Measurements from ENCODE around the gene LRP1.
A peak's percentile ranks its signal among the peaks of the same experiment; 100 is the strongest.

The LRP1 gene

DNA sequence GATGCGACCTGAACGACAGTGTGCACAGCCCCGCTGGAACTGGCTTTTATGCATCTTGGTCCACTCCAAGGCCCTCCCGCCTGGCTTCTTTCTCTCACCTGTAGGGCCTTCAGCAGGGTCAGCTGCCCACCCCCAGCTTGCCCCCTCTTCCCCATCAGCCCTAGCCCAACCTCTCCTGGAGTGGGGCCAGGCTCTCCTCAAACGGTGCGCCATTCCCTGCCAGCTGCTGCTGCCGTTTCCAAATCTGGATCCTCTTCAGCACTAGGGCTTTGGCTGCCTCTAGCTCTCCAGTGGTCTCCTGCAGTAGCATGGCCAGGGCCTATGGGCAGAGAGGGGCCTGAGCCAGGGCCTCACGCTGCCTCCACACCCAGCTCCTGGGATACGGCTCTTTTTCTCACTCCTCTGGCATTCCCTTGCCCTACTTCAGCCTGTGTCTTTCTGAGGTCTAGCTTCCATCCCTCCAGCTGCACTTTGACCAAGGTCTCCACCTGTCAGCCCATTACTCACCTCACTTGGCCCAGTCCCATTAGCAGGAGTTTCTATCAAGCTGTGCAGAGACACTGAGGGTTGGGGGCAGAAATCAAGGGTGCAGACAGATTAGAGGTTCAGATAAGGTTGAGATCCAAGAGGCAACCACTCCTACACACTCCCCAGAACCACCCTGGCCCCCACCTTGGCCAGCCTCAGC lies 22.1 kb upstream of the LRP1 start:
- Histone ChIP-seq H3K4me2 (ENCODE audit: low read length) (no peak overlapping the region), H3K9me3 (ENCODE audit: control insufficient read depth, low read length) (no peaks in the 10 kb centered on the region), H3K4me3 (ENCODE audit: low read depth, low read length) (no peak overlapping the region), H3K79me2 (no peaks in the 10 kb centered on the region), H3K27ac (no peak overlapping the region), H3K9ac (no peak overlapping the region), H3K27me3 (ENCODE audit: control insufficient read depth, insufficient read depth, low read length) (no peaks in the 10 kb centered on the region), H2AFZ (no peak overlapping the region), H3K36me3 (ENCODE audit: control insufficient read depth, insufficient read depth, low read length) (no peaks in the 10 kb centered on the region), H3K4me1 (peaks cover 2% of the 10 kb centered on the region)
- TF ChIP-seq CTCF (IDR thresholded peaks at IDR 0.05) = no peak

DNA sequence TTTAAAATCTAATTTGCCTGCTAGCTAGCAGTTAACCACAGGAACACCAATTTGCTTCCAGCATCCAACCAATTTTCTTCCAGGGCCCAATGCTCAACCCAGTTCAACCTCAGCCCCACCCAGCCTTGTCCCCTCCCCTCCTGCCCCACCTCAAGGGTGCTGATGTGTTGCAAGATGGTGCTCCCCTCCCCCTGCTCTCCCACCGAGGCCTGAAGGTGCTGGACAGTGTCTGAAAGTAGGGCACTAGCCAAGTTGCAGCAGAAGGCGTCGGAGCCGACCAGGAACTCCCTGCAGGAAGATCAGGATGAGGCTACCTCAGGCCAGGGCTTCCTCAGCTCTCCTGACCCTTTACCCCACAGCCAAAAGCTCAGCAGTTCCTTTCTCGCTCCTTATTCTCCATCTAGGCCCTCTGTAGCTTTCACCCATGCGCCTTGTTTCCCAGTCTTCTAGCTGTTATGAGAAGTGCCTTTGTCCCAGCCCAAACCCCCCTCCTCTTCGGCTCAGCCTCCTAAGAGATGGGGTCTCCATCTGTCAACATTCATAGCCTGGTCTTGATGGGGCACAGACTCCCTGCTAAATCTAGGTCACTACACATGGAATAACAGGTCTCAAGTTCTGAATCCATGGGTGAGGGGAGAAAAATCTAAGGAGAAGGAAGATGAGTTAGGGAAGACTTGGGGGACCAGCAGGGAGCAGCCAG lies 20.7 kb upstream of the LRP1 start:
- Histone ChIP-seq H3K4me2 (ENCODE audit: low read length) (no peak overlapping the region), H2AFZ (no peak overlapping the region), H3K79me2 (no peaks in the 10 kb centered on the region), H3K27me3 (ENCODE audit: control insufficient read depth, insufficient read depth, low read length) (no peaks in the 10 kb centered on the region), H3K4me3 (ENCODE audit: low read depth, low read length) (no peak overlapping the region), H3K36me3 (ENCODE audit: control insufficient read depth, insufficient read depth, low read length) (no peaks in the 10 kb centered on the region), H3K4me1 (peaks cover 11% of the 10 kb centered on the region), H3K9me3 (ENCODE audit: control insufficient read depth, low read length) (no peaks in the 10 kb centered on the region), H3K27ac (no peak overlapping the region), H3K9ac (no peak overlapping the region)
- no peak for TF ChIP-seq CTCF (IDR thresholded peaks at IDR 0.05)

DNA sequence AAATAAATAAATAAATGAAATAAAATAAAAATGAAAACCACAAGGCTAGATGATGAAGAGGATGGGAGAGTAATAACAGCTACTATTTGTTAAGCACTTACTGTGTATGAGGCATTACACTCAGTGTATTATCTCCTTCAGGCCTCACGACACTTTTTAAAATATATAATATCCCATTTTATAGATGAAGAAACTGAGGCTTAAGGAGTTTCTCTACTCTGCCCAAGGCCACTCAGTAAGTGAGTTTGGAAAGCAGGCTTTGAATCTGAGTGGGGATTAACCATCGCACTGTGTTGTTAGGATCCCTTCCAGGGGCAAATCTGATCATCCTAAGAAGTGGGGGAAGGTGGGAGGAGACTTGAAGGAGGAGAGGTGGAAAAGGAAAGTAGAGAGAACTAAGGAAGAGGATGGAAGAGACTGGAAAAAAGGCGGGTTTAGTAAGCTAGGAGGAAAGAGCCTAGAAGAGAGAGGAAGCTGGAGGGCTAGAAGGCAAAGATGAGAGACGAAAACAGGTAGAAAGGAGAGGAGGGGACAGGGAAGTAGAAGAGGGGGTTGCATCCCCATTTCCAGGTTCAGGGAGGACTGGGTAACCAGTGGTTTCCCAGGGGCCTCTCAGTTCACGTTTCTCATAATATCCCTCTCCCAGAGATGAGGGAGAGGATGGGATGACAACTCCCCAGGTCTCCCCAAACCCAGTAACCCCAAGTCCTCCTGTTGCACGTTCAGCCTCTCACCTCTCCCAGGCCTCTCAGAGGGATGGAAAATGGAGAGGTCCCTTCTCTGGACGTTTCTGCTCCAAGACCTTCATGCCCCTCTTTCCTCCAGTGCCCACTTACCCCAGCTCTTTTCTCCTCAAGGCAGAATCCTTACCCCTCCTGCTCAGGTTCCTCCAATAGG lies 18.8 kb upstream of the LRP1 start:
- H2AFZ ChIP-seq = peak overlapping the region; percentile 87
- peak overlapping the region; percentile 94 for H3K4me2 ChIP-seq (ENCODE audit: low read length)
- no peaks in the 10 kb centered on the region for H3K9me3 ChIP-seq (ENCODE audit: control insufficient read depth, low read length)
- no peaks in the 10 kb centered on the region for H3K36me3 ChIP-seq (ENCODE audit: control insufficient read depth, insufficient read depth, low read length)
- H3K79me2 ChIP-seq = no peaks in the 10 kb centered on the region
- H3K27me3 ChIP-seq (ENCODE audit: control insufficient read depth, insufficient read depth, low read length) = no peaks in the 10 kb centered on the region
- no peak for TF ChIP-seq CTCF (IDR thresholded peaks at IDR 0.05)
- no peak overlapping the region for H3K9ac ChIP-seq
- peaks cover 12% of the 10 kb centered on the region for H3K4me1 ChIP-seq
- peak overlapping the region; percentile 95 for H3K27ac ChIP-seq
- peak overlapping the region; percentile 80 for H3K4me3 ChIP-seq (ENCODE audit: low read depth, low read length)

GRCh38 chr12:57110104-57111030 lies 17.9 kb upstream of the LRP1 start:
- Histone ChIP-seq H3K9ac (peak overlapping the region; percentile 44), H3K27me3 (ENCODE audit: control insufficient read depth, insufficient read depth, low read length) (no peaks in the 10 kb centered on the region), H3K4me1 (peaks cover 12% of the 10 kb centered on the region), H3K36me3 (ENCODE audit: control insufficient read depth, insufficient read depth, low read length) (no peaks in the 10 kb centered on the region), H3K4me3 (ENCODE audit: low read depth, low read length) (peak overlapping the region; percentile 80), H3K27ac (peak overlapping the region; percentile 95), H3K9me3 (ENCODE audit: control insufficient read depth, low read length) (no peaks in the 10 kb centered on the region), H3K79me2 (no peaks in the 10 kb centered on the region), H3K4me2 (ENCODE audit: low read length) (peak overlapping the region; percentile 94), H2AFZ (peak overlapping the region; percentile 87)
- no peak for TF ChIP-seq CTCF (IDR thresholded peaks at IDR 0.05)

Measured in parathyroid adenoma (tissue), 2 donors.